Measurements from ENCODE around the gene ARHGEF28. TPM values are rescaled to one million over a fixed set of nuclear protein-coding genes. Genes with fewer than 3 reads are reported as not detected.

ARHGEF28 gene
- total RNA-seq, 4 donors from 2014 or later: 9.8 to 18.7 (median 18.6) TPM

DNA sequence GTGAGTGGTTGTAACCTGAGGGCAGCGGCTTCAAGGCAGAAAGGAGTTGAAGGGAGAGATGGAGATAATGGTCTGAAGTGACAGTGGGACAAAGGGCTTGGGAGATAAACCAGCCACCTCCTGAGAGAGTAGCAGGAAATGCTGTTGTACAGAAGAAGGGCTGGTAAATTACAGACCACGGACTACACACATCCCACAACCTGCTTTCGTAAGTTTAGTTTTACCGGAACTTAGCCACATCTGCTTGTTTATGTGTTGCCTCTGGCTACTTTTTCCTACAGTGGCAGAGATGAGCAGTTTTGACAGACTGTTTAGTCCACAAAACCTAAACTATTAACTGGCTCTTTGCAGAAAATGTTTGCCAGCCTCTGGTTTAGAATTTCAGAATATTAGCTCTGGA lies 269.5 kb downstream of the ARHGEF28 start:
- no peak for DNase-seq
- TF ChIP-seq POLR2A (IDR thresholded peaks at IDR 0.05): no peak
- no peak for TF ChIP-seq POLR2AphosphoS5 (IDR thresholded peaks at IDR 0.05)
- TF ChIP-seq, protein P1, sequence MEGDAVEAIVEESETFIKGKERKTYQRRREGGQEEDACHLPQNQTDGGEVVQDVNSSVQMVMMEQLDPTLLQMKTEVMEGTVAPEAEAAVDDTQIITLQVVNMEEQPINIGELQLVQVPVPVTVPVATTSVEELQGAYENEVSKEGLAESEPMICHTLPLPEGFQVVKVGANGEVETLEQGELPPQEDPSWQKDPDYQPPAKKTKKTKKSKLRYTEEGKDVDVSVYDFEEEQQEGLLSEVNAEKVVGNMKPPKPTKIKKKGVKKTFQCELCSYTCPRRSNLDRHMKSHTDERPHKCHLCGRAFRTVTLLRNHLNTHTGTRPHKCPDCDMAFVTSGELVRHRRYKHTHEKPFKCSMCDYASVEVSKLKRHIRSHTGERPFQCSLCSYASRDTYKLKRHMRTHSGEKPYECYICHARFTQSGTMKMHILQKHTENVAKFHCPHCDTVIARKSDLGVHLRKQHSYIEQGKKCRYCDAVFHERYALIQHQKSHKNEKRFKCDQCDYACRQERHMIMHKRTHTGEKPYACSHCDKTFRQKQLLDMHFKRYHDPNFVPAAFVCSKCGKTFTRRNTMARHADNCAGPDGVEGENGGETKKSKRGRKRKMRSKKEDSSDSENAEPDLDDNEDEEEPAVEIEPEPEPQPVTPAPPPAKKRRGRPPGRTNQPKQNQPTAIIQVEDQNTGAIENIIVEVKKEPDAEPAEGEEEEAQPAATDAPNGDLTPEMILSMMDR (IDR thresholded peaks at IDR 0.05): no peak
- no peak for TF ChIP-seq EP300 (IDR thresholded peaks at IDR 0.05; ENCODE audit: low read depth)
- H3K4me1 ChIP-seq: no peaks in the 10 kb centered on the region
- H3K4me3 ChIP-seq: no peak overlapping the region
- no peaks in the 10 kb centered on the region for H3K27me3 ChIP-seq
- no peaks in the 10 kb centered on the region for H3K9me3 ChIP-seq
- WGBS, 2 donors (ENCODE audit: low coverage in 1 of 2): 70 to 80% methylated on average over 4 of the region's 4 CpGs
- intact Hi-C loops (cut with DNase I; ENCODE audit: low total_unique reads) (no loop called here), in situ Hi-C loops (cut with MboI; ENCODE audit: low pct_ligation_motif_present in 1 of 4, low pct_unique_long_range_greater_than_20kb in 1 of 4, low sequenced_read_pairs in 3 of 4) (no loop called here)
- no peaks in the 10 kb centered on the region for H3K36me3 ChIP-seq
- H3K27ac ChIP-seq: no peak overlapping the region

DNA sequence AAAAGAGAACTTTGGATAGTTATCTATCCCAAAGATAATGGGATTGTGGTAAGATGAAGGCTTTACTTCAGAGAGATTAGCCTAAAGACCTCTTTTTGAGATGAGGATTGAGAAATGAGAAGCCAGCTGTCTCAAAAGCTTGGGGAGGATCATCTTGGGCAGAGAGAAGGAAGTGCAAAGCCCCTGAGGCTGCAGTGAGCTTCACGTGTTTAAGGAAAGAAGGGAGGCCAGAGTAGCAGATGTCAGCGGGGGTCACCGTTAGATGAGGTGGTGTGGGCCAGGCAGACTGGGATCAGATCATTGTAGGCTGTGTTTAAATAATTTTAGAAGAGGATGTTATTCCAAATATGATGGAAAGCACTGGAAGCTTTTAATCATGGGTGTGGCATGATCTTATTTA lies 270.1 kb downstream of the ARHGEF28 start:
- in situ Hi-C loops (cut with MboI; ENCODE audit: low pct_ligation_motif_present in 1 of 4, low pct_unique_long_range_greater_than_20kb in 1 of 4, low sequenced_read_pairs in 3 of 4): no loop called here
- no peak for DNase-seq
- intact Hi-C loops (cut with DNase I; ENCODE audit: low total_unique reads): no loop called here

GRCh38 chr5:73896668-73897067 lies 270.7 kb downstream of the ARHGEF28 start:
- intact Hi-C loops (cut with DNase I; ENCODE audit: low total_unique reads): no loop called here
- no peak for DNase-seq
- no peak for TF ChIP-seq POLR2AphosphoS5 (IDR thresholded peaks at IDR 0.05)
- TF ChIP-seq EP300 (IDR thresholded peaks at IDR 0.05; ENCODE audit: low read depth): no peak
- TF ChIP-seq, protein P1 (IDR thresholded peaks at IDR 0.05): no peak
- no peak for TF ChIP-seq POLR2A (IDR thresholded peaks at IDR 0.05)
- WGBS, 2 donors (ENCODE audit: low coverage in 1 of 2): 94% methylated on average over 6 to 12 of the region's 12 CpGs
- Histone ChIP-seq H3K4me1 (peaks cover 0 to 9% (median under 1%) of the 10 kb centered on the region in 4 donors), H3K36me3 (no peaks in the 10 kb centered on the region), H3K4me3 (no peak overlapping the region), H3K27me3 (no peaks in the 10 kb centered on the region), H3K9me3 (no peaks in the 10 kb centered on the region), H3K27ac (no peak overlapping the region)
- in situ Hi-C loops (cut with MboI; ENCODE audit: low pct_ligation_motif_present in 1 of 4, low pct_unique_long_range_greater_than_20kb in 1 of 4, low sequenced_read_pairs in 3 of 4): no loop called here

More for the DNA sequence above, 270.1 kb downstream of the ARHGEF28 start:
- Histone ChIP-seq H3K27ac (no peak overlapping the region), H3K36me3 (no peaks in the 10 kb centered on the region), H3K4me3 (no peak overlapping the region), H3K4me1 (peaks cover 0 to 3% (median 0%) of the 10 kb centered on the region in 4 donors), H3K9me3 (no peaks in the 10 kb centered on the region), H3K27me3 (no peaks in the 10 kb centered on the region)
- WGBS, 2 donors (ENCODE audit: low coverage in 1 of 2): 83 to 87% methylated on average over 3 of the region's 3 CpGs
- TF ChIP-seq, protein P1 (IDR thresholded peaks at IDR 0.05): no peak
- TF ChIP-seq POLR2A (IDR thresholded peaks at IDR 0.05) (no peak), POLR2AphosphoS5 (IDR thresholded peaks at IDR 0.05) (no peak), EP300 (IDR thresholded peaks at IDR 0.05; ENCODE audit: low read depth) (no peak)

- H3K4me1 ChIP-seq: peaks cover 0 to 16% (median 3%) of the 10 kb centered on the region in 4 donors
- no peaks in the 10 kb centered on the region for H3K9me3 ChIP-seq
- intact Hi-C loops (cut with DNase I; ENCODE audit: low total_unique reads): no loop called here
- no peak for DNase-seq
- no peaks in the 10 kb centered on the region for H3K27me3 ChIP-seq
- no peak overlapping the region for H3K27ac ChIP-seq
- 88 to 94% methylated on average over 5 of the region's 5 CpGs for WGBS, 2 donors (ENCODE audit: low coverage in 1 of 2)
- no peaks in the 10 kb centered on the region for H3K36me3 ChIP-seq
- in situ Hi-C loops (cut with MboI; ENCODE audit: low pct_ligation_motif_present in 1 of 4, low pct_unique_long_range_greater_than_20kb in 1 of 4, low sequenced_read_pairs in 3 of 4): no loop called here
- H3K4me3 ChIP-seq: no peak overlapping the region
- no peak for TF ChIP-seq EP300 (IDR thresholded peaks at IDR 0.05; ENCODE audit: low read depth)
- TF ChIP-seq POLR2AphosphoS5 (IDR thresholded peaks at IDR 0.05): no peak
Observed at GRCh38 chr5:73897893-73898292, 271.9 kb downstream of the ARHGEF28 start.

DNA sequence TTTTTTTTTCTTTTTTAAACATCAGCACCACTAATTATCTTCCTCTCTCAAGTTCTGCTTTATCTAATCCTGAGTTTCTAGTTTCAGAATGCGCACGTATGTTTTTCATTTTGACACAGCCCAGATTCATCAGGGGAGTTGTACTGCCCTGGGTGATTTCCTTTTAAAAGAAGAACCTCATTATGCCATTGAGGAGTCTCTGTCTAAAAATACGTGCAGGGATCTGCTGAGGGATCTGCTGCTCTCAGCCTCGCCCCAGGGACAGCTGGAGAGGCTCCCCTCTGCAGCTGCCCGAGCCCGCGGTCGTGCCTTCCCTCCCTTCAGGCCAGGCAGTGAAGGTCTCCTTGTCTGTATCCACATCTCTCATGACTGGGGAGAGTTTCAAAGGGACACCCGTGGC lies 273.1 kb downstream of the ARHGEF28 start:
- intact Hi-C loops (cut with DNase I; ENCODE audit: low total_unique reads) (no loop called here), in situ Hi-C loops (cut with MboI; ENCODE audit: low pct_ligation_motif_present in 1 of 4, low pct_unique_long_range_greater_than_20kb in 1 of 4, low sequenced_read_pairs in 3 of 4) (no loop called here)
- no peak for DNase-seq
- peaks cover 0 to 16% (median 3%) of the 10 kb centered on the region in 4 donors for H3K4me1 ChIP-seq
- no peaks in the 10 kb centered on the region for H3K36me3 ChIP-seq
- no peak overlapping the region for H3K4me3 ChIP-seq
- H3K27ac ChIP-seq: no peak overlapping the region
- no peaks in the 10 kb centered on the region for H3K9me3 ChIP-seq
- 59 to 65% methylated on average over 2 to 9 of the region's 9 CpGs for WGBS, 2 donors (ENCODE audit: low coverage in 1 of 2)
- H3K27me3 ChIP-seq: no peaks in the 10 kb centered on the region
- no peak for TF ChIP-seq POLR2AphosphoS5 (IDR thresholded peaks at IDR 0.05)
- no peak for TF ChIP-seq EP300 (IDR thresholded peaks at IDR 0.05; ENCODE audit: low read depth)
- TF ChIP-seq POLR2A (IDR thresholded peaks at IDR 0.05): no peak
- TF ChIP-seq, protein P1 (IDR thresholded peaks at IDR 0.05): no peak
